Nucleus accumbens (tissue), 56 donors: ENCODE results near the gene CAMK2N1.
A peak's percentile ranks its signal among the peaks of the same experiment; 100 is the strongest.
"Not testable (repeated sequence)": the region's sequence is repeated elsewhere in the genome, so short reads cannot be mapped to it uniquely, and the experiment has no call there.

Experiments
- DNase-seq, 56 donors: peaks; one replicate each; lab custom pipeline; 2025; lab: John Stamatoyannopoulos, UW

The CAMK2N1 gene

GRCh38 chr1:20485527-20486456 is at the start of gene CAMK2N1:
CAMK2N1 (minus strand) TSS chr1:20486210; CDS start chr1:20485379, 831 bp downstream.
- DNase-seq, result peak in 54 of 56 donors; percentile 42 to 89 (median 78)

GRCh38 chr1:20534659-20535417 is 48.8 kb upstream of the CAMK2N1 start:
- peak in 1 of 56 donors; percentile 2 for DNase-seq

GRCh38 chr1:20533635-20534034 is 47.6 kb upstream of the CAMK2N1 start:
- no peak for DNase-seq

GRCh38 chr1:20530901-20531300 is 44.9 kb upstream of the CAMK2N1 start:
- peak in 15 of 56 donors; percentile 6 to 53 (median 25) for DNase-seq

DNA sequence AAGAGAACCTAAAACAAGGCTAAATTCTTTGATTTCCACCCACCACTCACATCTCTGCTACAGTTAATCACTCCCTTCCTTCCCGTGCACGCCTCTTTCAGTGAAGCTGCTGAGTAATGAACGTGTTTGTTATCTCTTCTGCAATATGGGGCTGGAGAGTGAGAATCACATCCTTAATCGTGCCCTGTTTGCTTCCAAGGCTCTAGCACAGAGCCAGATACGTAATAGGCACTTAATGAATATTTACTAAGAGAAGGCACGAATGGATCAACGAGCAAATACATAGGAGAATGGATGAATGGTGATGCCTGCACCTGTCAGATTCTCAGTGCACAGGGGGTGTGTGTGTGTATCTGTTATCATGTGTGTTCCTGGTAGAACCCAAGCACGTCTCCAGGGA is 44.3 kb upstream of the CAMK2N1 start:
- peak in 10 of 56 donors; percentile 5 to 46 (median 18) for DNase-seq

GRCh38 chr1:20528221-20528620 is 42.2 kb upstream of the CAMK2N1 start:
- DNase-seq, result no peak

DNA sequence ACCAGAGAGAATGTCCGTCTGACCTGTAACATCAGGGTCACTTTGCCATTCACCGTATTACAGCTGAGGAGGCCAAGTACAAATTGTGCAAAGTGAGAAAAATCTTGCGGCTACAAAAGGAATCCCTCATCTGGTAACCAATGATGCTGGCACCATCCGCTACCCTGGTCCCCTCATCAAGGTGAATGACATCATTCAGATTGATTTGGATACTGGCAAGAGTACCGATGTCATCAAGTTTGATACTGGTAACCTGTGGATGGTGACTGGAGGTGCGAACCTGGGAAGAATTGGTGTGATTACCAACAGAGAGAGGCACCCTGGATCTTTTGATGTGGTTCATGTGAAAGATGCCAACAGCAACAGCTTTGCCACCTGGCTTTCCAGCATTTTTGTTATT is 40.3 kb upstream of the CAMK2N1 start:
- no peak for DNase-seq

DNA sequence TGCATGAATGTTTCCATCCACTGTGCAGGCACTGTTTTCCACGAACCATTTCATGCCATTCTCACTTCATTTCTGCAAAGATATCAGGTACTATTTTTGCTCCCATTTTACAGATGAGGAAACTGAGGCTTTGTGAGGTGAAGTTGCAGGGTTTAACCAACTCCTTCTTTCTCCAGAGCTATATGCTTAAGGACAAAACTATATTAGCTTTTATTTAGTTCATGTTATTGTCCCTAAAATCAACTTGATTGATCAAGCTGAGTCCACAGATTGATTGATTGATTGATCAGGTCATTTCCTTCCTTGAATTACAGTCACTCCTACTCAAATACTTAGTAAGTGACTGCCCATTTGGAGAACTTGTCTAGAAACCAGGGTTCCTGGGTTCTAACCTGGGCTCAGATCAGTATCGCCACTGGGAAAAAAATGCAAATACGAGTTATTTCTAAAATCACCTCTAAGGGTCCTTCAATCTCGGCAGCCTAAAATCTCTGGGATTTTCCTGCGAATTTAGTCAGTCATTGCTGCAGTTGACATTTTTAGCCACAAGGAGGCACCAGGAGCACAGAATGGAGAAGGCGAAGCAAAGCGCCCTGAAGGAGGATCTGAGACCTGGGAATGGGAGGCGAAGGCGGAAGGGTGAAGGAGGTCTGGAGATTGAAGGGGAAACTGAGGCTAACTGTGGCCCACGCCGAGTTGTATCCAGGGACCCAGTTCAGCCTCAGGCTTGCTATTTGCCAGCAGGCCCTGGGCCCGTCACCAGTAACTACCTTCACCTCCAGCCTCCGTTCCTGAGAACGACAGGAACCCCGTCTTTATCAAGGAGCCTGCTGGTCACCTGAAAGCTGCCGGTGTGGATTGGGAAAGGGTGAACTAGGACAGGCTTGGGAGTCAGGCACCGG is 36.2 kb upstream of the CAMK2N1 start:
- DNase-seq, result peak in 44 of 56 donors; percentile 3 to 86 (median 44)

GRCh38 chr1:20519609-20520262 is 33.7 kb upstream of the CAMK2N1 start:
- not testable (repeated sequence) for DNase-seq

GRCh38 chr1:20511518-20512428 is 25.8 kb upstream of the CAMK2N1 start:
- no peak for DNase-seq

- DNase-seq, result no peak
Measured at GRCh38 chr1:20508411-20508771, 22.4 kb upstream of the CAMK2N1 start.

DNA sequence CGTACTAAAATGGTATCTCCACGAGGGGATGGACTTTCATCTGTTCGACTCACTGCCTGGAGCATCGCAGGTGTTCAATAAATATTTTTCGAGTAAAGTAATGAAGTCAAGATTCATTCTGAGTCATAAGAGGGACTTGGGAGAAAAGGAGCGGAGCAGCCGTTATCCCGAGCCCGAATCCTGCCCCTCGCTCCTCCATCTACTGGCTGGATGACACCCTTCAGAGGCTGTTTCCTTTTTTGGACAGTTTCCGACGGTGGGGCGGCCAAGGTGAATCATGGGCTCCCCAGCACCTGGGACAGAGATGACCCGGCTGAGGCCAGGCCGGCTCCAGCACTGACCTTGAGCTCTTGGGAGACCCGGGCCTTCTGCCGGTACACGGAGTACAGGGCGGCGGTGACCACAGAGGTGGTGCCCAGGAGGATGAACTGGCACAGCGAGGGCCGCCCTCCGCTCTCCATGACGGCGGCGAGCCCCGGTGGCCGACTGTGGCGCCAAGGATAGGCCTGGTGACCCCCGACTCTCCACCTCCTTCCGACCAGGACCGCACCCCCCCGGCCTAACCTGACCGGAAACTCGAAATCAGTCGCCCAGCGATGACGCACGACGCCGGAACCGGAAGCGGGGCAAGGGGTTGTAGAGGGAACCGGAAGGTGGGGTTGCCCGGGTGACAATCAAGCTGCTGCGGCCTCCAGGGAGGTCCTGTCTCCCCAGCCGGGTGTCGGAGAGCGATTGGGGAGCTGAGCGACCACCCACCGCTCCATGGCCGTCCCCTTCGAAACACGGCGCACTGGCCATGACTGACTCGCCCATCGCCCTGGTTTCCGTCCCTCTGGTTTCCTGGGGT is 21.8 kb upstream of the CAMK2N1 start, which contains the start of gene MUL1:
Gene MUL1 (minus strand): TSS at position 588 of the 847 bp plus-strand sequence. CDS start 127 bp downstream, at position 461.
- DNase-seq, result peak; percentile 61 to 97 (median 92)

GRCh38 chr1:20507248-20507563 is 21.2 kb upstream of the CAMK2N1 start:
- DNase-seq, result no peak

DNA sequence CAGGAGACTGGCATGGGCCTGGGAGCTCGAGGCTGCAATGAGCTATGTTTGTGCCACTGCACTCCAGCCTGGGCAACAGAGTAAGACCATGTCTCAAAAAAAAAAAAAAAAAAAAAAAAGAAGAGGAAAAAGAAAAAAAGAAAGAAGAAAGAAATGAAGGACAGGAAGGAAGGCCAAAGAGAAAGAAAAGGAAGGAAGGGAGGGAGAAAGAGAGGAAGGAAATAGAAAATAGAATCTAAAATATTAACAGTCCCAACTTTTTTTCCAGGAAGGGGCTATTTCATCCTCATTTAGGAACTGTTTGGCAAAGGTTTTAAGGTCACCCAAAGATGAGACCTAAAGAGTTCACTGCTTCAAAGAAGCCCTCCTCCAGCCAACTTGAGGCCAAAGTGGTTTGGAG is 19.5 kb upstream of the CAMK2N1 start:
- DNase-seq, result no peak

DNA sequence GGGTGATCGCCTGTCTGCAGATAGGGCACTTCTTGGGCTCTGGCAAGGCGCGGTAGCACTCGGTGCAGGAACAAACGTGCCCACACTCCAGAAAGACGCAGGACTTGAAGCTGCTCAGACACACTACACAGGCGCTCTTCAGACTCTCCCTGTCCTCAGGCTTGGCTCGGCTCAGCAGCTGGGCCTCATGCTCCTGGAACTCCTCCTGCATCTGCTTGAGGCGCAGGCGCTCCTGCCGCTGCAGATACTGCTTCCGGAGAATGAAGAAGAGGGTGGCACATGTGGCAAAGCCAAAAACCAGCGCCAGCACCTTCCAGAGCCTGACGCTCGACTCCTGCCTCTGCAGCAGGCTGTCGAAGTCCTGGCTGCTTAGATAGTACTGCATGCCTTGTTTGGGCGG is 14.7 kb upstream of the CAMK2N1 start:
- no peak for DNase-seq

GRCh38 chr1:20499718-20500117 is 13.7 kb upstream of the CAMK2N1 start:
- no peak for DNase-seq

DNA sequence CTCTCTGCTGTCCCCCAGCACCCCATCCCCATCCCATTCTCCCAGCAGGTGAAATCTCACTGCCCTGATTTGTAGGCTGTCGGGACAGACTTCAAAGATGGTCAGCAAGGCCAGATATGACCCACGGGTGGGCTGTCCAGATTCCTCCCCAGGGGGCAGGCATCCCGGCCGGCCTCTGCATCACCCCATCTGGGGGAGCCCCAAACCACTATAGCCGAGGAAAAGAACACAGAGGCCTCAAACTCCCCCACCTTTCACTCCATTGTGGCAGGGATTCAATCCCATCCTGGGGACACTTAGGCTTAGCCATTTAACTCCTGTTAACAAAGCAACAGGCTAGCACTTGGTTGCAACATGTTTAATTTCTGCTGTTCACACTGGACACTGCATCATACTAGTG is 13.1 kb upstream of the CAMK2N1 start:
- DNase-seq, result no peak

- DNase-seq, result no peak
Measured at GRCh38 chr1:20498116-20498515, 12.1 kb upstream of the CAMK2N1 start.
